GM20000 (cell line): ENCODE data around the gene PRMT9.

ENCODE experiments used
- DNase-seq: peaks from one replicate; pipeline ENCODE4 v3.0.0; 2012; ENCODE audit warnings: low spot score
- CTCF ChIP-seq: IDR thresholded peaks from 2 replicates; pipeline ENCODE4 v1.5.1; 2012; ENCODE audit warnings: mild to moderate bottlenecking, control low read depth; ENCODE audit errors: extremely low read depth, missing control alignments

Gene PRMT9

GRCh38 chr4:147724468-147725201 is 40.7 kb upstream of the PRMT9 start:
- DNase-seq = no peak
- TF ChIP-seq CTCF = no peak

- TF ChIP-seq CTCF = no peak
Observed at GRCh38 chr4:147723326-147723725, 39.4 kb upstream of the PRMT9 start.

GRCh38 chr4:147717878-147718277 is 33.9 kb upstream of the PRMT9 start:
- TF ChIP-seq CTCF = no peak
- peak; percentile 53 for DNase-seq

More at GRCh38 chr4:147723326-147723725, 39.4 kb upstream of the PRMT9 start:
- no peak for DNase-seq

- no peak for DNase-seq
- no peak for TF ChIP-seq CTCF
Observed at GRCh38 chr4:147714575-147715401, 30.8 kb upstream of the PRMT9 start.

GRCh38 chr4:147709999-147710398 is 26.0 kb upstream of the PRMT9 start:
- no peak for TF ChIP-seq CTCF
- DNase-seq = no peak

GRCh38 chr4:147707892-147708672 is 24.1 kb upstream of the PRMT9 start:
- DNase-seq = peak; percentile 33
- TF ChIP-seq CTCF = peak; percentile 81
